Calu3 (cell line): Measurements from ENCODE around the gene UGT2B10. TPM values are rescaled to one million over a fixed set of nuclear protein-coding genes. Genes with fewer than 3 reads are reported as not detected.

ENCODE experiments used
- BruUV-seq: library from RNA; stranded (reverse); fragments of 400-500 nt; replicated peaks from 2 replicates; lab custom pipeline; 2021; lab: Mats Ljungman, UMichigan
- CTCF ChIA-PET: fragments of 300-600 bp; sonication (Branson Sonifier 250); formaldehyde crosslinking; loops from one replicate; lab custom pipeline; 2022; ENCODE audit warnings: antibody characterized with exemption; lab: Charles Lee
- DNase-seq: peaks from one replicate; pipeline ENCODE4 v3.0.0; 2022
- H3K27ac Mint-ChIP-seq: one replicate; pipeline ENCODE4 v1.8.0; 2022; ENCODE audit warnings: mixed read lengths; ENCODE audit not compliant: unreplicated experiment
- H3K27me3 Mint-ChIP-seq: one replicate; pipeline ENCODE4 v1.8.0; 2022; ENCODE audit warnings: mixed read lengths; ENCODE audit not compliant: unreplicated experiment
- H3K36me3 Mint-ChIP-seq: one replicate; pipeline ENCODE4 v1.8.0; 2022; ENCODE audit warnings: mild to moderate bottlenecking, moderate library complexity, mixed read lengths; ENCODE audit not compliant: insufficient read depth, unreplicated experiment
- H3K4me1 Mint-ChIP-seq: one replicate; pipeline ENCODE4 v1.8.0; 2022; ENCODE audit warnings: mild to moderate bottlenecking, low read depth, mixed read lengths; ENCODE audit not compliant: unreplicated experiment
- H3K4me3 Mint-ChIP-seq: one replicate; pipeline ENCODE4 v1.8.0; 2022; ENCODE audit warnings: mild to moderate bottlenecking, low read depth, moderate library complexity, mixed read lengths; ENCODE audit not compliant: unreplicated experiment
- H3K9me3 Mint-ChIP-seq: one replicate; pipeline ENCODE4 v1.8.0; 2022; ENCODE audit warnings: low read depth, mixed read lengths; ENCODE audit not compliant: unreplicated experiment
- CTCF ChIP-seq: fragments of 200-600 bp; IDR thresholded peaks from one replicate; pipeline ENCODE4 v1.8.0; 2022; ENCODE audit warnings: antibody characterized with exemption; ENCODE audit not compliant: unreplicated experiment
- intact Hi-C: fragments of 100-400 bp; cut with micrococcal nuclease; formaldehyde crosslinking; loops from one replicate; pipeline ENCODE4 v1.10.0; 2022; ENCODE audit not compliant: unreplicated experiment
- total RNA-seq: library from RNA; stranded (reverse); gene quantifications from 2 replicates; pipeline ENCODE4 v1.2.3, GENCODE V29; 2022

Gene UGT2B10
- total RNA-seq, 1 experiment from 2014 or later = not detected

- DNase-seq = no peak
- no peaks in the 10 kb centered on the region for H3K9me3 Mint-ChIP-seq
- H3K27ac Mint-ChIP-seq = no peak overlapping the region
- no peaks in the 10 kb centered on the region for H3K36me3 Mint-ChIP-seq
- H3K4me1 Mint-ChIP-seq = peaks cover 16% of the 10 kb centered on the region
- CTCF ChIA-PET = interaction anchor here (1.2 kb wide), 1 partner anchor 140 kb away, joined by 3 read pairs; no protein-coding TSS in a partner anchor
- BruUV-seq = no TSS peak
- no peak for TF ChIP-seq CTCF
- no peaks in the 10 kb centered on the region for H3K27me3 Mint-ChIP-seq
- intact Hi-C loops = loop anchor here (1.0 to 5.0 kb wide), 4 partner anchors 34 to 375 kb away; no protein-coding TSS in a partner anchor
- H3K4me3 Mint-ChIP-seq = no peak overlapping the region
Measured at GRCh38 chr4:68872643-68873502, 57.1 kb downstream of the UGT2B10 start.

GRCh38 chr4:68874507-68874906, 58.7 kb downstream of the UGT2B10 start:
- Mint-ChIP-seq H3K9me3 (no peaks in the 10 kb centered on the region), H3K27ac (no peak overlapping the region), H3K4me1 (peaks cover 16% of the 10 kb centered on the region), H3K4me3 (no peak overlapping the region), H3K36me3 (no peaks in the 10 kb centered on the region), H3K27me3 (no peaks in the 10 kb centered on the region)
- no peak for TF ChIP-seq CTCF
- no TSS peak for BruUV-seq
- CTCF ChIA-PET = no interaction called here
- intact Hi-C loops = loop anchor here (5.0 kb wide), 3 partner anchors 33 to 217 kb away; no protein-coding TSS in a partner anchor
- no peak for DNase-seq

- CTCF ChIA-PET = no interaction called here
- no TSS peak for BruUV-seq
- no peaks in the 10 kb centered on the region for H3K27me3 Mint-ChIP-seq
- no peak for TF ChIP-seq CTCF
- no peak for DNase-seq
- H3K9me3 Mint-ChIP-seq = no peaks in the 10 kb centered on the region
- no peaks in the 10 kb centered on the region for H3K36me3 Mint-ChIP-seq
- intact Hi-C loops = no loop called here
- no peak overlapping the region for H3K27ac Mint-ChIP-seq
- H3K4me1 Mint-ChIP-seq = peaks cover 7% of the 10 kb centered on the region
- H3K4me3 Mint-ChIP-seq = no peak overlapping the region
Measured at GRCh38 chr4:68877555-68877954, 61.8 kb downstream of the UGT2B10 start.

GRCh38 chr4:68878048-68878447, 62.3 kb downstream of the UGT2B10 start:
- H3K27ac Mint-ChIP-seq = no peak overlapping the region
- no peak for TF ChIP-seq CTCF
- no peaks in the 10 kb centered on the region for H3K9me3 Mint-ChIP-seq
- H3K4me1 Mint-ChIP-seq = peaks cover 4% of the 10 kb centered on the region
- no peak overlapping the region for H3K4me3 Mint-ChIP-seq
- DNase-seq = no peak
- CTCF ChIA-PET = no interaction called here
- no peaks in the 10 kb centered on the region for H3K27me3 Mint-ChIP-seq
- no TSS peak for BruUV-seq
- intact Hi-C loops = no loop called here
- no peaks in the 10 kb centered on the region for H3K36me3 Mint-ChIP-seq

Other genes starting within 250 kb of the UGT2B10 start
- not detected in 2 replicates for gene UGT2B17, start 239.7 kb upstream of the UGT2B10 start, total RNA-seq
- 0.50 and 0.98 TPM in 2 replicates for gene UGT2B15, start 145.3 kb upstream of the UGT2B10 start, total RNA-seq
- gene UGT2A3, start 135.8 kb downstream of the UGT2B10 start, total RNA-seq = 2.9 and 5.2 TPM in 2 replicates